ENCODE measurements around the gene GNG5. TPM values are rescaled to one million over a fixed set of nuclear protein-coding genes. Genes with fewer than 3 reads are reported as not detected.

The GNG5 gene
- total and polyA plus RNA-seq, 4 donors = 60.7 to 263 (median 161) TPM

Other genes with a start within 250 kb of the GNG5 start
- gene SAMD13, start 204.9 kb downstream of the GNG5 start, total RNA-seq = 1 to 10 TPM in 1 of 2 donors, under 1 TPM in 1; 0.89 to 3.4 TPM
- gene SAMD13, start 204.9 kb downstream of the GNG5 start, polyA plus RNA-seq = under 1 TPM; 0.30 to 0.41 TPM
- 1 to 10 TPM in 1 of 2 donors, not detected in 1; 1.3 TPM for gene DNASE2B, start 108.1 kb downstream of the GNG5 start, total RNA-seq
- gene DNASE2B, start 108.1 kb downstream of the GNG5 start, polyA plus RNA-seq = 1 to 10 TPM in 1 of 2 donors, under 1 TPM in 1; 0.29 to 4.9 TPM
- 10 to 100 TPM; 22.2 to 47.2 TPM for gene RPF1, start 27.3 kb downstream of the GNG5 start, total RNA-seq
- 10 to 100 TPM; 25.2 to 35.2 TPM for gene RPF1, start 27.3 kb downstream of the GNG5 start, polyA plus RNA-seq
- 1 to 10 TPM; 3.2 to 3.9 TPM for gene SPATA1, start 195 bp downstream of the GNG5 start, total RNA-seq
- gene SPATA1, start 195 bp downstream of the GNG5 start, polyA plus RNA-seq = 1 to 10 TPM in 1 of 2 donors, under 1 TPM in 1; 0.71 to 1.7 TPM
- 10 to 100 TPM; 18.8 to 21.1 TPM for gene CTBS, start 67.9 kb upstream of the GNG5 start, total RNA-seq
- gene CTBS, start 67.9 kb upstream of the GNG5 start, polyA plus RNA-seq = 10 to 100 TPM in 1 of 2 donors, 1 to 10 TPM in 1; 7.7 to 22.6 TPM
- 10 to 100 TPM in 1 of 2 donors, 1 to 10 TPM in 1; 7.2 to 12.1 TPM for gene SSX2IP, start 183.9 kb upstream of the GNG5 start, total RNA-seq
- 1 to 10 TPM; 2.7 to 3.0 TPM for gene SSX2IP, start 183.9 kb upstream of the GNG5 start, polyA plus RNA-seq

All from lung (tissue), 4 donors.